ENCODE results near the gene ZNF41. TPM values are rescaled to one million over a fixed set of nuclear protein-coding genes. Genes with fewer than 3 reads are reported as not detected.
"Not testable (repeated sequence)": the region's sequence is repeated elsewhere in the genome, so short reads cannot be mapped to it uniquely, and the experiment has no call there.

The ZNF41 gene
- total and polyA plus RNA-seq, 12 donors, result 3.1 to 19.3 (median 14.6) TPM

GRCh38 chrX:47500554-47500953, 17.5 kb upstream of the ZNF41 start:
- no peak for DNase-seq
- Histone ChIP-seq H3K4me1 (no peaks in the 10 kb centered on the region), H3K36me3 (no peaks in the 10 kb centered on the region), H3K4me3 (no peak overlapping the region), H3K27me3 (peaks cover 0 to 29% (median 0%) of the 10 kb centered on the region in 7 donors), H3K27ac (peak overlapping the region in 1 of 10 donors; percentile 21), H3K9me3 (no peaks in the 10 kb centered on the region)
- no peak for ATAC-seq
- intact Hi-C loops (cut with DNase I), result no loop called here
- WGBS, 2 donors, result 88 to 94% methylated on average over 5 of the region's 5 CpGs
- TF ChIP-seq, protein P1, sequence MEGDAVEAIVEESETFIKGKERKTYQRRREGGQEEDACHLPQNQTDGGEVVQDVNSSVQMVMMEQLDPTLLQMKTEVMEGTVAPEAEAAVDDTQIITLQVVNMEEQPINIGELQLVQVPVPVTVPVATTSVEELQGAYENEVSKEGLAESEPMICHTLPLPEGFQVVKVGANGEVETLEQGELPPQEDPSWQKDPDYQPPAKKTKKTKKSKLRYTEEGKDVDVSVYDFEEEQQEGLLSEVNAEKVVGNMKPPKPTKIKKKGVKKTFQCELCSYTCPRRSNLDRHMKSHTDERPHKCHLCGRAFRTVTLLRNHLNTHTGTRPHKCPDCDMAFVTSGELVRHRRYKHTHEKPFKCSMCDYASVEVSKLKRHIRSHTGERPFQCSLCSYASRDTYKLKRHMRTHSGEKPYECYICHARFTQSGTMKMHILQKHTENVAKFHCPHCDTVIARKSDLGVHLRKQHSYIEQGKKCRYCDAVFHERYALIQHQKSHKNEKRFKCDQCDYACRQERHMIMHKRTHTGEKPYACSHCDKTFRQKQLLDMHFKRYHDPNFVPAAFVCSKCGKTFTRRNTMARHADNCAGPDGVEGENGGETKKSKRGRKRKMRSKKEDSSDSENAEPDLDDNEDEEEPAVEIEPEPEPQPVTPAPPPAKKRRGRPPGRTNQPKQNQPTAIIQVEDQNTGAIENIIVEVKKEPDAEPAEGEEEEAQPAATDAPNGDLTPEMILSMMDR (IDR thresholded peaks at IDR 0.05), result no peak

DNA sequence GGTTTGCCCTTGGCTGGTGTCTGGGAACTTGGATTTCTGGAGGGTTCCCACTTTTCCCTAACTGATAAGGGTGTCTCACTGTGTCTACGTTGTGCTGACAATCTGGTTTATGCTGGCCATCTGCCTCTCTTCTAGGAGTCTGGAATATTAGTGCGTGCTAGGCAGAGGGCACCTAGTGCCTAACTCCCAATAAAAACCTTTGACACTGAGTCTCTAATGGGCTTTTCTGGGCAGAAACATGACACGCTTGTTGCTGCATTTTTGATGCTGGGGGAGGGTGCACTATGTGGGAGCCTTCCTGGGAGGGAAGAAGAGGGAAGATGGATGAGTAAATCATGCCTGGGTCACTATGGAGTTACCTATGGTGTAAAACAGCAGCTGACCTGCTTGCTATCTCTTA, 16.3 kb upstream of the ZNF41 start:
- H3K4me1 ChIP-seq, result no peaks in the 10 kb centered on the region
- no peak for DNase-seq
- H3K27ac ChIP-seq, result no peak overlapping the region
- 71 to 72% methylated on average over 3 of the region's 3 CpGs for WGBS, 2 donors
- H3K36me3 ChIP-seq, result no peaks in the 10 kb centered on the region
- TF ChIP-seq, protein P1 (IDR thresholded peaks at IDR 0.05), result no peak
- no peak overlapping the region for H3K4me3 ChIP-seq
- intact Hi-C loops (cut with DNase I), result no loop called here
- peaks cover 0 to 23% (median 0%) of the 10 kb centered on the region in 7 donors for H3K27me3 ChIP-seq
- no peak for ATAC-seq
- H3K9me3 ChIP-seq, result peaks cover 0 to 4% (median 0%) of the 10 kb centered on the region in 11 donors

- no peaks in the 10 kb centered on the region for H3K4me1 ChIP-seq
- intact Hi-C loops (cut with DNase I), result no loop called here
- no peaks in the 10 kb centered on the region for H3K36me3 ChIP-seq
- TF ChIP-seq, protein P1 (IDR thresholded peaks at IDR 0.05), result no peak
- no peak overlapping the region for H3K27ac ChIP-seq
- ATAC-seq (no peak), DNase-seq (no peak)
- WGBS, 2 donors, result 85 to 89% methylated on average over 4 of the region's 4 CpGs
- H3K9me3 ChIP-seq, result peaks cover 0 to 4% (median 0%) of the 10 kb centered on the region in 11 donors
- peaks cover 0 to 18% (median 0%) of the 10 kb centered on the region in 7 donors for H3K27me3 ChIP-seq
- no peak overlapping the region for H3K4me3 ChIP-seq
Measured at GRCh38 chrX:47498411-47498810, 15.4 kb upstream of the ZNF41 start.

GRCh38 chrX:47497271-47497888, 14.4 kb upstream of the ZNF41 start:
- Histone ChIP-seq H3K27me3 (peaks cover 0 to 10% (median 0%) of the 10 kb centered on the region in 7 donors), H3K9me3 (peaks cover 0 to 4% (median 0%) of the 10 kb centered on the region in 11 donors), H3K36me3 (no peaks in the 10 kb centered on the region), H3K4me1 (no peaks in the 10 kb centered on the region), H3K27ac (no peak overlapping the region), H3K4me3 (no peak overlapping the region)
- intact Hi-C loops (cut with DNase I), result no loop called here
- WGBS, 2 donors, result 58 to 70% methylated on average over 2 of the region's 2 CpGs
- DNase-seq, result no peak
- no peak for ATAC-seq
- TF ChIP-seq, protein P1 (IDR thresholded peaks at IDR 0.05), result peak in 6 of 9 donors; percentile 21 to 44 (median 37)

DNA sequence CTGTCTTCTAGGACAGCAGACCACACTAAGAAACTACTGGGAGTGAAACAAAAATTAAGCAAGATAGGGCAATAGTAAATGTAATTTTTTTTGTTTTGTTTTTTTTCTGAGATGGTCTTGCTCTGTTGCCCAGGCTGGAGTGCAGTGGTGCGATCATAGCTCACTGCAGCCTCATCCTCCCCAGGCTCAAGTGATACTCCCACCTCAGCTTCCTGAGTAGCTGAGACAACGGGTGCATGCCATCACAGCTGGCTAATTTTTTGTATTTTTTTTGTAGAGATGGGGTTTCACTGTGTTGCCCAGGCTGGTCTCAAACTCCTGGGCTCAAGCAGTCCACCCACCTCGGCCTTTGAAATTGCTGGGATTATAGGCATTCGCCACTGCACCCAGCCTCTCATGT, 9.1 kb upstream of the ZNF41 start:
- H3K4me1 ChIP-seq; H3K9me3 ChIP-seq; DNase-seq; H3K4me3 ChIP-seq; intact Hi-C loops (cut with DNase I); H3K27ac ChIP-seq; H3K36me3 ChIP-seq; H3K27me3 ChIP-seq; ATAC-seq: not testable (repeated sequence)
- WGBS, 2 donors, result 81 to 84% methylated on average over 4 of the region's 4 CpGs

All from heart right ventricle (tissue), 16 donors.